ENCODE data around the gene ATP8A2.

DNA sequence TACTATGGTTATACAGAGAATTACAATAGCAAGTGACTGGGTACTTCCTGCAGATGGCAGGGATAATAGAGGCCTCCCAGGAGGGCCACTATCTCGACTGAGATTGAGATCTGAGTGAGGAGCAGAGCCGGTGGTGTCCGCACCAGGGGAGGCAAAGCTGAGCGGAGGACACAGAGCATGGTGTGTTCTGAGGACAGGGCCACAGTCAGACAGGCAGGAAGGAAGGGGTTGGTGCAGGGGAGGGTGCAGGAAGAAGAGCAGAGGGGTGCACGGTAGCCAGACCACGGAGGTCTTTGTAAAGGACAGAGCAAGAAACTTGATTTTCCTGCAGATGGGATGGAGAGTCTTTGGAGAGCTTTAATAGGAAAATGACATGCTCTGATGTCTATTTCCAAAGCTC is 527.7 kb downstream of the ATP8A2 start:
- TF ChIP-seq, protein P1, sequence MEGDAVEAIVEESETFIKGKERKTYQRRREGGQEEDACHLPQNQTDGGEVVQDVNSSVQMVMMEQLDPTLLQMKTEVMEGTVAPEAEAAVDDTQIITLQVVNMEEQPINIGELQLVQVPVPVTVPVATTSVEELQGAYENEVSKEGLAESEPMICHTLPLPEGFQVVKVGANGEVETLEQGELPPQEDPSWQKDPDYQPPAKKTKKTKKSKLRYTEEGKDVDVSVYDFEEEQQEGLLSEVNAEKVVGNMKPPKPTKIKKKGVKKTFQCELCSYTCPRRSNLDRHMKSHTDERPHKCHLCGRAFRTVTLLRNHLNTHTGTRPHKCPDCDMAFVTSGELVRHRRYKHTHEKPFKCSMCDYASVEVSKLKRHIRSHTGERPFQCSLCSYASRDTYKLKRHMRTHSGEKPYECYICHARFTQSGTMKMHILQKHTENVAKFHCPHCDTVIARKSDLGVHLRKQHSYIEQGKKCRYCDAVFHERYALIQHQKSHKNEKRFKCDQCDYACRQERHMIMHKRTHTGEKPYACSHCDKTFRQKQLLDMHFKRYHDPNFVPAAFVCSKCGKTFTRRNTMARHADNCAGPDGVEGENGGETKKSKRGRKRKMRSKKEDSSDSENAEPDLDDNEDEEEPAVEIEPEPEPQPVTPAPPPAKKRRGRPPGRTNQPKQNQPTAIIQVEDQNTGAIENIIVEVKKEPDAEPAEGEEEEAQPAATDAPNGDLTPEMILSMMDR (conservative IDR thresholded peaks at IDR 0.05; ENCODE audit: low read length): no peak
- no peak for TF ChIP-seq EZH2phosphoT487 (IDR thresholded peaks at IDR 0.05; ENCODE audit: borderline replicate concordance, low read depth, low read length)

All from OCI-LY7 (cell line).